Cardiac fibroblast (primary cell): ENCODE measurements around the gene ARAP2.

Source experiments
- DNase-seq, 2 donors: peaks; one replicate each; pipeline versions ENCODE4 v3.0.0 to v3.0.0-alpha.2; 2010; ENCODE audit warnings: low read depth in 2 of 2
- H3K4me3 ChIP-seq, 2 donors: replicated peaks in 1 of 2; 1 replicate in 1 of 2; 2 replicates in 1 of 2; pipeline ENCODE4 v1.5.1; 2011; ENCODE audit warnings: low read depth in 2 of 2, low read length in 2 of 2, mild to moderate bottlenecking in 2 of 2, moderate library complexity in 1 of 2
- CTCF ChIP-seq: IDR thresholded peaks from one replicate; pipeline ENCODE4 v1.5.1; 2011; ENCODE audit warnings: low read depth, mild to moderate bottlenecking, low read length, inconsistent platforms

The ARAP2 gene

GRCh38 chr4:36163198-36163597 is 81.1 kb downstream of the ARAP2 start:
- no peak overlapping the region for H3K4me3 ChIP-seq
- no peak for DNase-seq
- no peak for TF ChIP-seq CTCF

GRCh38 chr4:36159208-36159607 is 85.1 kb downstream of the ARAP2 start:
- no peak for TF ChIP-seq CTCF
- H3K4me3 ChIP-seq, result no peak overlapping the region
- no peak for DNase-seq

GRCh38 chr4:36152735-36153134 is 91.6 kb downstream of the ARAP2 start:
- no peak for DNase-seq
- H3K4me3 ChIP-seq, result no peak overlapping the region
- TF ChIP-seq CTCF, result no peak

GRCh38 chr4:36142504-36142903 is 101.8 kb downstream of the ARAP2 start:
- no peak for DNase-seq
- TF ChIP-seq CTCF, result no peak
- no peak overlapping the region for H3K4me3 ChIP-seq

- no peak for TF ChIP-seq CTCF
- H3K4me3 ChIP-seq, result no peak overlapping the region
- DNase-seq, result no peak
Measured at GRCh38 chr4:36141186-36141585, 103.1 kb downstream of the ARAP2 start.

- TF ChIP-seq CTCF, result no peak
- H3K4me3 ChIP-seq, result no peak overlapping the region
- DNase-seq, result no peak
Measured at GRCh38 chr4:36140421-36140820, 103.9 kb downstream of the ARAP2 start.

- no peak for TF ChIP-seq CTCF
- DNase-seq, result peak; percentile 29 to 47
- H3K4me3 ChIP-seq, result no peak overlapping the region
Measured at GRCh38 chr4:36138220-36138619, 106.1 kb downstream of the ARAP2 start.
